SK-N-SH treated with all-trans-retinoic acid at 6 μM for 48 hours (cell line): ENCODE results near the gene AK3.

Experiments used
- ATAC-seq: fragments of 200-7000 bp; cut with Tn5 transposase; 3 replicates; pipeline ENCODE4 v1.9.1; 2020; ENCODE audit warnings: mild to moderate bottlenecking, moderate library complexity
- ARNTL ChIP-seq: fragments of 450-650 bp; formaldehyde crosslinking; IDR thresholded peaks from 2 replicates; pipeline ENCODE4 v1.5.0; 2020; ENCODE audit warnings: low read depth, mild to moderate bottlenecking, moderate library complexity, borderline replicate concordance
- BACH2 ChIP-seq: fragments of 250-450 bp; sonication (Bioruptor Pico); IDR thresholded peaks from 2 replicates; pipeline ENCODE4 v1.9.0; 2021; ENCODE audit warnings: mild to moderate bottlenecking, borderline replicate concordance
- CSDC2 ChIP-seq: fragments of 250-450 bp; sonication (Bioruptor Pico); IDR thresholded peaks from 2 replicates; pipeline ENCODE4 v1.5.0; 2020; ENCODE audit warnings: mild to moderate bottlenecking, moderate library complexity
- ESRRG ChIP-seq: fragments of 250-450 bp; sonication (Bioruptor Pico); IDR thresholded peaks from 2 replicates; pipeline ENCODE4 v1.6.1; 2021; ENCODE audit warnings: mild to moderate bottlenecking
- GLIS3 ChIP-seq: fragments of 250-450 bp; sonication (Bioruptor Pico); IDR thresholded peaks from 2 replicates; pipeline ENCODE4 v1.5.0; 2020; ENCODE audit warnings: mild to moderate bottlenecking, moderate library complexity
- ISL1 ChIP-seq: fragments of 250-450 bp; sonication (Bioruptor Pico); IDR thresholded peaks from 2 replicates; pipeline ENCODE4 v2.1.2; 2022; ENCODE audit warnings: mild to moderate bottlenecking, moderate library complexity
- OSR1 ChIP-seq: fragments of 250-450 bp; sonication (Bioruptor Pico); IDR thresholded peaks from 2 replicates; pipeline ENCODE4 v1.8.0; 2022; ENCODE audit warnings: moderate library complexity, mild to moderate bottlenecking, inconsistent platforms
- PPARA ChIP-seq: fragments of 250-450 bp; sonication (Bioruptor Pico); IDR thresholded peaks from 2 replicates; pipeline ENCODE4 v1.5.0; 2020; ENCODE audit warnings: mild to moderate bottlenecking, borderline replicate concordance
- RARB ChIP-seq: fragments of 250-450 bp; sonication (Bioruptor Pico); IDR thresholded peaks from 2 replicates; pipeline ENCODE4 v1.8.0; 2021; ENCODE audit warnings: mild to moderate bottlenecking, moderate library complexity
- SNAI2 ChIP-seq: fragments of 250-450 bp; sonication (Bioruptor Pico); IDR thresholded peaks from 2 replicates; pipeline ENCODE4 v1.5.0; 2020; ENCODE audit warnings: mild to moderate bottlenecking, moderate library complexity
- TCF4 ChIP-seq: fragments of 250-450 bp; sonication (Bioruptor Pico); IDR thresholded peaks from 2 replicates; pipeline ENCODE4 v1.8.0; 2021; ENCODE audit warnings: mild to moderate bottlenecking, moderate library complexity, borderline replicate concordance
- TOX ChIP-seq: fragments of 250-450 bp; sonication (Bioruptor Pico); IDR thresholded peaks from 2 replicates; pipeline ENCODE4 v1.8.0; 2021; ENCODE audit warnings: mild to moderate bottlenecking, moderate library complexity, borderline replicate concordance
- ZC3H10 ChIP-seq: fragments of 250-450 bp; sonication (Bioruptor Pico); IDR thresholded peaks from 2 replicates; pipeline ENCODE4 v1.5.1; 2021; ENCODE audit warnings: mild to moderate bottlenecking, moderate library complexity
- ZFP3 ChIP-seq: fragments of 250-450 bp; sonication (Bioruptor Pico); IDR thresholded peaks from 2 replicates; pipeline ENCODE4 v1.5.0; 2020; ENCODE audit warnings: mild to moderate bottlenecking, moderate library complexity
- ZFP30 ChIP-seq: fragments of 450-650 bp; formaldehyde crosslinking; IDR thresholded peaks from 2 replicates; pipeline ENCODE4 v1.5.0; 2022; ENCODE audit warnings: mild to moderate bottlenecking, moderate library complexity
- ZNF565 ChIP-seq: fragments of 450-650 bp; formaldehyde crosslinking; conservative IDR thresholded peaks from 2 replicates; pipeline ENCODE4 v1.5.0; 2020; ENCODE audit warnings: low read depth, mild to moderate bottlenecking, moderate library complexity
- ZNF70 ChIP-seq: fragments of 450-650 bp; formaldehyde crosslinking; IDR thresholded peaks from 2 replicates; pipeline ENCODE4 v1.5.0; 2020; ENCODE audit warnings: mild to moderate bottlenecking, moderate library complexity
- ZNF8 ChIP-seq: fragments of 450-650 bp; formaldehyde crosslinking; IDR thresholded peaks from 2 replicates; pipeline ENCODE4 v1.5.0; 2020; ENCODE audit warnings: mild to moderate bottlenecking, moderate library complexity
- TF ChIP-seq, protein P1 (sequence below): fragments of 250-450 bp; sonication (Bioruptor Pico); IDR thresholded peaks from 2 replicates; pipeline ENCODE4 v1.5.0; 2020; ENCODE audit warnings: mild to moderate bottlenecking, moderate library complexity
- TF ChIP-seq, protein P2 (sequence below): fragments of 250-450 bp; sonication (Bioruptor Pico); IDR thresholded peaks from 2 replicates; pipeline ENCODE4 v1.5.1; 2021; ENCODE audit warnings: mild to moderate bottlenecking, moderate library complexity
- TF ChIP-seq, protein P3 (sequence below): fragments of 250-450 bp; sonication (Bioruptor Pico); IDR thresholded peaks from 2 replicates; pipeline ENCODE4 v1.8.0; 2021; ENCODE audit warnings: low read depth, mild to moderate bottlenecking, moderate library complexity, borderline replicate concordance
- TF ChIP-seq, protein P4 (sequence below): fragments of 250-450 bp; sonication (Bioruptor Pico); IDR thresholded peaks from 2 replicates; pipeline ENCODE4 v1.5.1; 2020; ENCODE audit warnings: low read depth, mild to moderate bottlenecking, moderate library complexity

Gene AK3

DNA sequence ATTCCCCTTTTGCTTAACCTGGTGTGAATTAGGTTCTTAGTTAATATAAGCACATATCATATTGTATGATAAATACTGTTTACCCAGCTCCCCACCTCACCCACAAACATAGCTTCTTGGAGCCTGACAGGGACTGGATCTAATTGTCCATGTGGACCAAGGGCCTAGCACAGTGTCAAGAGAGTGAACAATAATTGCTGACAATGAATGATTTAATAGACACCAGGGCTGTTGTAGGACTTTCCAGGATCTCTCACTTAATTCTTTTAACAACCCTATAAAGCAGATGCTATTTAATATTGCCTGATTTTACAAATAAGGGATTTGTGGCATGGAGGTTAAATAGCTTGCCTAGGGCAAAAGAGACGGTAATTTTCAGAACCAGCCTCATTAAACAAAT lies 24.8 kb downstream of the AK3 start:
- ATAC-seq: no peak
- TF ChIP-seq ZNF70: no peak
- TF ChIP-seq RARB (CRISPR knock-in tag): no peak
- no peak for TF ChIP-seq ZFP3 (CRISPR knock-in tag)
- TF ChIP-seq, protein P1, sequence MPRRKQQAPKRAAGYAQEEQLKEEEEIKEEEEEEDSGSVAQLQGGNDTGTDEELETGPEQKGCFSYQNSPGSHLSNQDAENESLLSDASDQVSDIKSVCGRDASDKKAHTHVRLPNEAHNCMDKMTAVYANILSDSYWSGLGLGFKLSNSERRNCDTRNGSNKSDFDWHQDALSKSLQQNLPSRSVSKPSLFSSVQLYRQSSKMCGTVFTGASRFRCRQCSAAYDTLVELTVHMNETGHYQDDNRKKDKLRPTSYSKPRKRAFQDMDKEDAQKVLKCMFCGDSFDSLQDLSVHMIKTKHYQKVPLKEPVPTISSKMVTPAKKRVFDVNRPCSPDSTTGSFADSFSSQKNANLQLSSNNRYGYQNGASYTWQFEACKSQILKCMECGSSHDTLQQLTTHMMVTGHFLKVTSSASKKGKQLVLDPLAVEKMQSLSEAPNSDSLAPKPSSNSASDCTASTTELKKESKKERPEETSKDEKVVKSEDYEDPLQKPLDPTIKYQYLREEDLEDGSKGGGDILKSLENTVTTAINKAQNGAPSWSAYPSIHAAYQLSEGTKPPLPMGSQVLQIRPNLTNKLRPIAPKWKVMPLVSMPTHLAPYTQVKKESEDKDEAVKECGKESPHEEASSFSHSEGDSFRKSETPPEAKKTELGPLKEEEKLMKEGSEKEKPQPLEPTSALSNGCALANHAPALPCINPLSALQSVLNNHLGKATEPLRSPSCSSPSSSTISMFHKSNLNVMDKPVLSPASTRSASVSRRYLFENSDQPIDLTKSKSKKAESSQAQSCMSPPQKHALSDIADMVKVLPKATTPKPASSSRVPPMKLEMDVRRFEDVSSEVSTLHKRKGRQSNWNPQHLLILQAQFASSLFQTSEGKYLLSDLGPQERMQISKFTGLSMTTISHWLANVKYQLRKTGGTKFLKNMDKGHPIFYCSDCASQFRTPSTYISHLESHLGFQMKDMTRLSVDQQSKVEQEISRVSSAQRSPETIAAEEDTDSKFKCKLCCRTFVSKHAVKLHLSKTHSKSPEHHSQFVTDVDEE (CRISPR knock-in tag): no peak
- no peak for TF ChIP-seq GLIS3 (CRISPR knock-in tag)
- TF ChIP-seq, all 23 proteins: peak for 0

DNA sequence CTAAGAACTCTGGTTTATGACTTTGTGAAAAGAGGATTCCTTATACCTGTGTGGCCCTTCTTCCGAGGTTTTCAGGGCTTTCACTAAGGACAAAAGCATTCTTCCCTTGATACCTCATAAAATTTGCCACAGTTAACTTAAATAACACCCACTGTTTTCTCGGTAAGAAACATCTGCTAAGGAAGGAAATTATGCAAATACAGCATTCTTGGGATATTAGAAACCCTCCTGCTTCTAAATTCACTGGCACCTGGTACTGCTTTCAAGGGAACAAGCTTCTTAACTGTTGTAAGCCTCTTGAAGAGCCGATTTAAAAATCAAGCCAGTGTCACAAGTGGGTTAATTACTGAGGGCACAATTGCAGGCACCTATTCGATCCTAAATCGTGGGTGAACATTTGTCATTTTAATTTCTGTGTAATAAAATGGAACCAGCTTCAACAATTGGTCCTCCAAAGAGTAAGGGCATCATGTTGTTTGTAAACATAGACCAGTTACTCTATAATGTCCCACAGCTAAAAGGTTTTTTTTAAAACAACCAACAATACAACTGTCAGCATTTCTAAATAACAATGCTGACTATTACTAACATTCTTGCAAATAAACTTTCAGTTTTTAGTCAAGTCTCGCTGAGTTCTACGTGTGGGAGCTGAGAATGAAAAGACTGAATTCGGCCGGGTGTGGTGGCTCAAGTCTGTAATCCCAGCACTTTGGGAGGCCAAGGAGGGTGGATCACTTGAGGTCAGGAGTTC lies 26.6 kb downstream of the AK3 start:
- TF ChIP-seq ZC3H10 (CRISPR knock-in tag) (no peak), ZNF8 (CRISPR knock-in tag) (no peak), OSR1 (CRISPR knock-in tag) (no peak), ZNF565 (CRISPR knock-in tag) (no peak), ISL1 (CRISPR knock-in tag) (no peak), BACH2 (CRISPR knock-in tag) (no peak), TCF4 (CRISPR knock-in tag) (no peak), RARB (CRISPR knock-in tag) (no peak), ESRRG (CRISPR knock-in tag) (no peak)
- TF ChIP-seq, protein P2, sequence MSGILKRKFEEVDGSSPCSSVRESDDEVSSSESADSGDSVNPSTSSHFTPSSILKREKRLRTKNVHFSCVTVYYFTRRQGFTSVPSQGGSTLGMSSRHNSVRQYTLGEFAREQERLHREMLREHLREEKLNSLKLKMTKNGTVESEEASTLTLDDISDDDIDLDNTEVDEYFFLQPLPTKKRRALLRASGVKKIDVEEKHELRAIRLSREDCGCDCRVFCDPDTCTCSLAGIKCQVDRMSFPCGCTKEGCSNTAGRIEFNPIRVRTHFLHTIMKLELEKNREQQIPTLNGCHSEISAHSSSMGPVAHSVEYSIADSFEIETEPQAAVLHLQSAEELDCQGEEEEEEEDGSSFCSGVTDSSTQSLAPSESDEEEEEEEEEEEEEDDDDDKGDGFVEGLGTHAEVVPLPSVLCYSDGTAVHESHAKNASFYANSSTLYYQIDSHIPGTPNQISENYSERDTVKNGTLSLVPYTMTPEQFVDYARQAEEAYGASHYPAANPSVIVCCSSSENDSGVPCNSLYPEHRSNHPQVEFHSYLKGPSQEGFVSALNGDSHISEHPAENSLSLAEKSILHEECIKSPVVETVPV (CRISPR knock-in tag): no peak
- no peak for ATAC-seq

DNA sequence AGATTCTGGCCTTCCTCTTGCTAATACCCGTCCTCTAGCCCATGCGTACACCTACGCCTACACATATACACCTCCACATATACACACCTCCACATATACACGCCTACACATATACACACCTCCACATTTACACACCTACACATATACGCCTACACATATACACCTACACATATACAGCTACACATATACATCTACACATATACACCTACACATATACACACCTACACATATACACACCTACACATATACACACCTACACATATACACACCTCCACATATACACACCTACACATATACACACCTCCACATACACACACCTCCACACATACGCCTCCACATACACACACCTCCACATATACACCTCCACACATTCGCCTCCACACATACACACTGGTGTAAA lies 27.2 kb downstream of the AK3 start:
- no peak for ATAC-seq
- TF ChIP-seq CSDC2 (no peak), GLIS3 (CRISPR knock-in tag) (no peak), BACH2 (CRISPR knock-in tag) (no peak), ARNTL (CRISPR knock-in tag) (no peak), ZFP30 (CRISPR knock-in tag) (no peak), ISL1 (CRISPR knock-in tag) (no peak), ZNF565 (CRISPR knock-in tag) (no peak), ESRRG (CRISPR knock-in tag) (no peak), SNAI2 (CRISPR knock-in tag) (no peak), ZFP3 (CRISPR knock-in tag) (no peak), PPARA (CRISPR knock-in tag) (no peak), ZNF70 (no peak), RARB (CRISPR knock-in tag) (no peak), TOX (no peak), ZNF8 (CRISPR knock-in tag) (no peak)
- TF ChIP-seq, protein P3, sequence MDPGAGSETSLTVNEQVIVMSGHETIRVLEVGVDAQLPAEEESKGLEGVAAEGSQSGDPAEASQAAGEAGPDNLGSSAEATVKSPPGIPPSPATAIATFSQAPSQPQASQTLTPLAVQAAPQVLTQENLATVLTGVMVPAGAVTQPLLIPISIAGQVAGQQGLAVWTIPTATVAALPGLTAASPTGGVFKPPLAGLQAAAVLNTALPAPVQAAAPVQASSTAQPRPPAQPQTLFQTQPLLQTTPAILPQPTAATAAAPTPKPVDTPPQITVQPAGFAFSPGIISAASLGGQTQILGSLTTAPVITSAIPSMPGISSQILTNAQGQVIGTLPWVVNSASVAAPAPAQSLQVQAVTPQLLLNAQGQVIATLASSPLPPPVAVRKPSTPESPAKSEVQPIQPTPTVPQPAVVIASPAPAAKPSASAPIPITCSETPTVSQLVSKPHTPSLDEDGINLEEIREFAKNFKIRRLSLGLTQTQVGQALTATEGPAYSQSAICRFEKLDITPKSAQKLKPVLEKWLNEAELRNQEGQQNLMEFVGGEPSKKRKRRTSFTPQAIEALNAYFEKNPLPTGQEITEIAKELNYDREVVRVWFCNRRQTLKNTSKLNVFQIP: no peak
- TF ChIP-seq, protein P2 (CRISPR knock-in tag): no peak
- TF ChIP-seq, protein P4, sequence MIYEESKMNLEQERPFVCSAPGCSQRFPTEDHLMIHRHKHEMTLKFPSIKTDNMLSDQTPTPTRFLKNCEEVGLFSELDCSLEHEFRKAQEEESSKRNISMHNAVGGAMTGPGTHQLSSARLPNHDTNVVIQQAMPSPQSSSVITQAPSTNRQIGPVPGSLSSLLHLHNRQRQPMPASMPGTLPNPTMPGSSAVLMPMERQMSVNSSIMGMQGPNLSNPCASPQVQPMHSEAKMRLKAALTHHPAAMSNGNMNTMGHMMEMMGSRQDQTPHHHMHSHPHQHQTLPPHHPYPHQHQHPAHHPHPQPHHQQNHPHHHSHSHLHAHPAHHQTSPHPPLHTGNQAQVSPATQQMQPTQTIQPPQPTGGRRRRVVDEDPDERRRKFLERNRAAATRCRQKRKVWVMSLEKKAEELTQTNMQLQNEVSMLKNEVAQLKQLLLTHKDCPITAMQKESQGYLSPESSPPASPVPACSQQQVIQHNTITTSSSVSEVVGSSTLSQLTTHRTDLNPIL (CRISPR knock-in tag): no peak
- TF ChIP-seq, protein P1 (CRISPR knock-in tag): no peak
